CD4-positive, CD25-positive, alpha-beta regulatory T cell (primary cell): ENCODE measurements around the gene CCDC38. TPM values are rescaled to one million over a fixed set of nuclear protein-coding genes. Genes with fewer than 3 reads are reported as not detected.

Source experiments
- ATAC-seq, 2 donors: fragments of 150-1000 bp; cut with Tn5 transposase; one replicate each; pipeline ENCODE4 v1.10.0; 2021; ENCODE audit warnings: low read depth in 2 of 2, moderate number of reproducible peaks in 2 of 2, moderate library complexity in 1 of 2
- DNase-seq, 3 donors: peaks; one replicate each; pipeline versions ENCODE4 v3.0.0 to v3.0.0-alpha.2; 2012 to 2022; ENCODE audit warnings: mixed read lengths in 1 of 3
- H3K27ac ChIP-seq: one replicate; pipeline ENCODE4 v1.7.0; 2013; ENCODE audit warnings: mild to moderate bottlenecking, low read length; ENCODE audit not compliant: insufficient read depth, poor library complexity, severe bottlenecking
- H3K27me3 ChIP-seq: one replicate; pipeline ENCODE4 v1.7.0; 2013; ENCODE audit warnings: low read length; ENCODE audit not compliant: control insufficient read depth, insufficient read depth
- H3K36me3 ChIP-seq: one replicate; pipeline ENCODE4 v1.7.0; 2013; ENCODE audit warnings: mild to moderate bottlenecking, low read length, moderate library complexity; ENCODE audit not compliant: control insufficient read depth, insufficient read depth
- H3K4me1 ChIP-seq: 2 replicates; pipeline ENCODE4 v1.7.0; 2013; ENCODE audit warnings: mild to moderate bottlenecking, low read length; ENCODE audit not compliant: insufficient read depth, control insufficient read depth, poor library complexity, severe bottlenecking
- H3K4me3 ChIP-seq: one replicate; pipeline ENCODE4 v1.7.0; 2013; ENCODE audit warnings: low read depth, mild to moderate bottlenecking, low read length, moderate library complexity
- H3K9me3 ChIP-seq, 2 experiments: 1 replicate in 1 of 2; 2 replicates in 1 of 2; pipeline ENCODE4 v1.7.0; 2013; ENCODE audit warnings: low read length in 2 of 2, mild to moderate bottlenecking in 1 of 2, moderate library complexity in 1 of 2; ENCODE audit not compliant: control insufficient read depth in 2 of 2
- H3K27ac Mint-ChIP-seq, 3 donors: one replicate each; pipeline ENCODE4 v1.8.0; 2020 to 2022; ENCODE audit warnings: mild to moderate bottlenecking in 3 of 3, mixed read lengths in 3 of 3, moderate library complexity in 2 of 3
- H3K27me3 Mint-ChIP-seq: one replicate; pipeline ENCODE4 v1.8.0; 2022; ENCODE audit warnings: mild to moderate bottlenecking, mixed read lengths
- H3K36me3 Mint-ChIP-seq: one replicate; pipeline ENCODE4 v1.8.0; 2020; ENCODE audit warnings: mixed read lengths
- H3K4me1 Mint-ChIP-seq, 4 donors: one replicate each; pipeline ENCODE4 v1.8.0; 2020 to 2022; ENCODE audit warnings: mixed read lengths in 4 of 4, mild to moderate bottlenecking in 1 of 4
- H3K4me3 Mint-ChIP-seq, 4 donors: one replicate each; pipeline ENCODE4 v1.8.0; 2020 to 2022; ENCODE audit warnings: mild to moderate bottlenecking in 4 of 4, mixed read lengths in 4 of 4, moderate library complexity in 3 of 4
- H3K9me3 Mint-ChIP-seq, 7 donors: one replicate each; pipeline ENCODE4 v1.8.0; 2020 to 2022; ENCODE audit warnings: mixed read lengths in 7 of 7, mild to moderate bottlenecking in 3 of 7, moderate library complexity in 2 of 7
- polyA plus RNA-seq, 4 donors: library from polyadenylated mRNA; unstranded; fragments of 300-500 nt; fragmentation: Illumina TruSeq; gene quantifications; one replicate each; pipeline ENCODE4 v1.2.3, GENCODE V29; 2021
- total RNA-seq: library from RNA; stranded (reverse); gene quantifications from one replicate; pipeline ENCODE4 v1.2.3, GENCODE V29; 2022

The CCDC38 gene
- total and polyA plus RNA-seq, 5 donors from 2014 or later = not detected

DNA sequence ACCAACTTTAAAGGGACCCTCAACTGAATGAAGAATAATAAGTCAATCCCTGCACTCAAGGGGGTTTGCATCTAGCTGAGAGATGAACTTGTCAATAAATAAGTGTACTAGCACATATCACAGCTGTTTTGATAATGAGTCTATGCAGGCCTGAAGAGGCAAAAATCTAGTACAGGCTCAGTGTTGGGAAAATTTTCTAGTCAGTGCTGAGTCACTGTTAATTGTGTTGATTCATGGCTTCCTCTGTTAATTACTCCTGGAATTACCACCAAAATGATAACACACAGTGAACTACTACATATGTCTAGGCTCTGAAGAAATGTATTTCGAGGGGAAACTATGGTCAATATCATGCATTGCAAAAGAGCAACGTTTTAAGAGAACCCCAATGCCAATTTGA lies 64.8 kb downstream of the CCDC38 start:
- no peak overlapping the region for H3K27ac ChIP-seq
- DNase-seq (no peak), ATAC-seq (no peak)
- Mint-ChIP-seq H3K4me3 (no peak overlapping the region), H3K36me3 (peaks cover 21% of the 10 kb centered on the region), H3K9me3 (no peaks in the 10 kb centered on the region), H3K4me1 (peaks cover 0 to 2% (median 0%) of the 10 kb centered on the region in 4 donors), H3K27ac (no peak overlapping the region), H3K27me3 (no peaks in the 10 kb centered on the region)
- no peaks in the 10 kb centered on the region for H3K9me3 ChIP-seq
- no peaks in the 10 kb centered on the region for H3K4me1 ChIP-seq
- H3K4me3 ChIP-seq = no peak overlapping the region
- H3K27me3 ChIP-seq = no peaks in the 10 kb centered on the region
- peaks cover 3% of the 10 kb centered on the region for H3K36me3 ChIP-seq

DNA sequence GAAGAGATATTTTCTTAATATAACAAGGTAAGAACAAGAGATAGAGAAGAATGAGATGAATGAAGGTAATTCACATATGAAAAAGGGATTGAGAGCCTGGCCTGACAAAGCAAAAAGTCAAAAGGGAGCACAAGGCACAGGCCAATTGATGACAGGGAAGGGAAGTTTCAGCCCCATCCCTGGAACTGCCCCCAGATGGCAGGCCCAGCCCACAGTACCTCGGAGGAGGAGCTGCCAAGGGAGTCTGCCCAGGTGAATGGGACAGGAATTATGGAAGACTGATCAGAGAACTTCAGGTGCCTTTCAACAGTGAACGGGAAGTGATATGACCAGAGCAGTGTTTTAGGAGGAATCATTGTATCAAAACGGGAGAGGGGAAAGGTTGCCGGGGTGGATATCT lies 68.0 kb downstream of the CCDC38 start:
- H3K4me1 ChIP-seq = no peaks in the 10 kb centered on the region
- no peak overlapping the region for H3K27ac ChIP-seq
- H3K36me3 ChIP-seq = peaks cover 10% of the 10 kb centered on the region
- Mint-ChIP-seq H3K4me3 (no peak overlapping the region), H3K36me3 (peaks cover 35% of the 10 kb centered on the region), H3K27ac (no peak overlapping the region), H3K27me3 (no peaks in the 10 kb centered on the region), H3K9me3 (no peaks in the 10 kb centered on the region), H3K4me1 (peaks cover 0 to 5% (median under 1%) of the 10 kb centered on the region in 4 donors)
- DNase-seq = no peak
- H3K27me3 ChIP-seq = no peaks in the 10 kb centered on the region
- H3K9me3 ChIP-seq = no peaks in the 10 kb centered on the region
- H3K4me3 ChIP-seq = no peak overlapping the region
- ATAC-seq = no peak

DNA sequence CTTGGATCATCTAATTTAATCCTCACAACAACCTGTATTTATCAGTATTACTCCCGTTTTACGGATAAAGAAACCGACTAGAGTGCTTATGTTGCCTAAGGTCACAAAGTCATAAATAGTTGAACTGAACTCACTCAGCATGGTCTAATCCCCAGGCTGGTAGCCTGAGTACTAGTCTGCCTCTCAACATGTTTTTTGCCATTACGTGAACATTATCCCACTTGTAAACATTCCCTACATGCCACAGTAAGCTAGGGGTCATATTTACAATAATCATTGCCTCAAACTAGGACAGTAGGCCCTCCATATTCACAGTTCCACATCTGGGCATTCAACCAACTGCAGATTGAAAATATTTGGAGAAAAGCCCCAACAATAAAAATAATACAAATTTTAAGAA lies 71.5 kb downstream of the CCDC38 start:
- H3K36me3 ChIP-seq = peaks cover 37% of the 10 kb centered on the region
- H3K27ac ChIP-seq = no peak overlapping the region
- H3K4me3 Mint-ChIP-seq = no peak overlapping the region
- no peak for ATAC-seq
- no peaks in the 10 kb centered on the region for H3K9me3 ChIP-seq
- DNase-seq = no peak
- H3K36me3 Mint-ChIP-seq = peaks cover 48% of the 10 kb centered on the region
- peaks cover 0 to 7% (median 5%) of the 10 kb centered on the region in 4 donors for H3K4me1 Mint-ChIP-seq
- no peaks in the 10 kb centered on the region for H3K27me3 ChIP-seq
- no peaks in the 10 kb centered on the region for H3K4me1 ChIP-seq
- H3K4me3 ChIP-seq = no peak overlapping the region
- no peaks in the 10 kb centered on the region for H3K27me3 Mint-ChIP-seq
- H3K9me3 Mint-ChIP-seq = no peaks in the 10 kb centered on the region
- H3K27ac Mint-ChIP-seq = no peak overlapping the region

DNA sequence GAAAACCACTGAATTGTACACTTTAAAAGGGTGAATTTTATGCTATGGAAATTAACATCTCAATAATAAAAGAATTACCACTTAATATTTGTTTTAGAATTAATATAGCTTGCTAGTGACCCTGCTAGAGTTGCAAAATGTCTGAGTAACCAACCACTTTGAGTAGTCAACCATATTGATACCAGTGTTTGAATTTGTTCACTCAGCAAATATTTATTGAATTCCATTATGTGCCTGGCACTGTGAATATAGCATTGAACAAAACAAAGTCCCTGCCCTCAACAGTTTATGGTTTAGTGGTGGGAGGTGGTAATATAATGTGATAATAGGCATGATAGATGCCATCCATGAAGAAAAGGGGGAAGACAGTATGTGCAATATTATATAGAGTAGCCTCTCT lies 79.1 kb downstream of the CCDC38 start:
- Histone ChIP-seq H3K4me1 (peaks cover 19% of the 10 kb centered on the region), H3K27ac (no peak overlapping the region), H3K27me3 (no peaks in the 10 kb centered on the region), H3K4me3 (no peak overlapping the region), H3K9me3 (no peaks in the 10 kb centered on the region), H3K36me3 (peaks cover 56% of the 10 kb centered on the region)
- Mint-ChIP-seq H3K36me3 (peaks cover 35% of the 10 kb centered on the region), H3K4me3 (peak overlapping the region in 1 of 4 donors; percentile 24), H3K4me1 (peaks cover 12 to 23% (median 20%) of the 10 kb centered on the region in 4 donors), H3K9me3 (no peaks in the 10 kb centered on the region), H3K27me3 (no peaks in the 10 kb centered on the region), H3K27ac (peak overlapping the region in 1 of 3 donors; percentile 66)
- DNase-seq = no peak
- no peak for ATAC-seq

DNA sequence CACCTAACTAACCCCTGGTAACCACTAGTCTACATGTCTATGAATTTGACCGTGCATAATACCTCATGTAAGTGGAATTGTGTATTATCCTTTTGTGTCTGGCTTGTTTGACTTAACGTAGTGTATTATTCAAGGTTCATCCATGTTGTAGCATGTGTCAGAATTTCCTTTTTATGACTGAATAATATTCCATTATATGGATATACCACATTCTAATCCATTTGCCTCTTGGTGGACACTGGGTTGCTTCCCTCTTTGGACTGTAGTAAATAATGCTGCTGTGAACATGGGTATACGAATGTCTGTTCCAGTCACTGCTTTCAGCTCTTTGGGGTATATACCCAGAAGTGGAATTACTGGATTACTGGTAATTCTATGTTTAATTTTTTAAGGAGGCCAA lies 80.4 kb downstream of the CCDC38 start:
- H3K9me3 ChIP-seq = no peaks in the 10 kb centered on the region
- Mint-ChIP-seq H3K27me3 (peaks cover 5% of the 10 kb centered on the region), H3K4me3 (no peak overlapping the region), H3K27ac (no peak overlapping the region), H3K9me3 (no peaks in the 10 kb centered on the region), H3K36me3 (peaks cover 32% of the 10 kb centered on the region), H3K4me1 (peaks cover 12 to 23% (median 20%) of the 10 kb centered on the region in 4 donors)
- H3K36me3 ChIP-seq = peaks cover 47% of the 10 kb centered on the region
- H3K27ac ChIP-seq = no peak overlapping the region
- DNase-seq (no peak), ATAC-seq (no peak)
- H3K4me3 ChIP-seq = no peak overlapping the region
- peaks cover 26% of the 10 kb centered on the region for H3K4me1 ChIP-seq
- no peaks in the 10 kb centered on the region for H3K27me3 ChIP-seq

DNA sequence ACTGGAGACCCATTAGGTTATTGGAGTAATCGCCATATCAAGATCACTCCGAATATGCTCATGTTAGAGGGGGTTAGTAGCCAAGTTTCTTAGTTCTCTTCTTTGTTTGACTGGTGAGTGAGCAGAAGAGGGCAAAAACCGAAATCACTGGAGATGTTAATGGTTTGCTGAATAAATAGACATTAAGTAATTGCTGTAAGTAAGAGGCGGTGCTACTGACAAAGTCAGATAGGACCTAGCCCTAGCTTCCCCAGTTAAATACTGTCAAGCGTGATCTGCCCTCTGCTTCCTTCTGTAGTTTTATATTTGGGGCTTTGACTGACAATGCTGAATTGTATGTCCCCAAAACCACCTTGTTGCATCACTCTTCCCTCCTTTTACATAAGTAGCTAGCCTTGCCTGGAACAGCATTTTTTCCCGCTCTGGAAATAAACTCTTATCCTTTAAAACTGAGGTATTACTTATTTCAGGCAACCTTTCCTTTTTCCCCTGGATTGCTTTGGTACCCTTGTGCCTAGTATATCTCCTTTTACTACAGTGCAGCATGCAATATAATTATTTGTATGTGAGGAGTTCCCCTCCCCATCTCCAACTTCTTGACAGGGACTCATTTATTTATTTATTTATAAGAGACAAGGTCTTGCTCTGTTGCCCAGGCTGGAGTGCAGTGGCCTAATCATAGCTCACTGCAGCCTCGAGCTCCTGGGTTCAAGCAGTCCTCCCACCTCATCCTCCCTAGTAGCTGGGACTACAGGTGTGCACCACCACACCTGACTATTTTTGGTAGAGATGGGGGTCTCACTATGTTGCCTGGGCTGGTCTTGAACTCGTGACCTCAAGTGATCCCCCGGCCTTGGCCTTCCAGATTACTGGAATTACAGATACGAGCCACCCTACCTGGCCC lies 82.2 kb downstream of the CCDC38 start:
- ATAC-seq (no peak), DNase-seq (no peak)
- Mint-ChIP-seq H3K9me3 (no peaks in the 10 kb centered on the region), H3K4me3 (peak overlapping the region in 2 of 4 donors; percentile 58 to 86), H3K4me1 (peaks cover 10 to 23% (median 20%) of the 10 kb centered on the region in 4 donors), H3K36me3 (peaks cover 28% of the 10 kb centered on the region), H3K27me3 (peaks cover 14% of the 10 kb centered on the region), H3K27ac (no peak overlapping the region)
- Histone ChIP-seq H3K27ac (no peak overlapping the region), H3K4me3 (peak overlapping the region; percentile 96), H3K27me3 (no peaks in the 10 kb centered on the region), H3K4me1 (peaks cover 26% of the 10 kb centered on the region), H3K36me3 (peaks cover 36% of the 10 kb centered on the region), H3K9me3 (no peaks in the 10 kb centered on the region)

DNA sequence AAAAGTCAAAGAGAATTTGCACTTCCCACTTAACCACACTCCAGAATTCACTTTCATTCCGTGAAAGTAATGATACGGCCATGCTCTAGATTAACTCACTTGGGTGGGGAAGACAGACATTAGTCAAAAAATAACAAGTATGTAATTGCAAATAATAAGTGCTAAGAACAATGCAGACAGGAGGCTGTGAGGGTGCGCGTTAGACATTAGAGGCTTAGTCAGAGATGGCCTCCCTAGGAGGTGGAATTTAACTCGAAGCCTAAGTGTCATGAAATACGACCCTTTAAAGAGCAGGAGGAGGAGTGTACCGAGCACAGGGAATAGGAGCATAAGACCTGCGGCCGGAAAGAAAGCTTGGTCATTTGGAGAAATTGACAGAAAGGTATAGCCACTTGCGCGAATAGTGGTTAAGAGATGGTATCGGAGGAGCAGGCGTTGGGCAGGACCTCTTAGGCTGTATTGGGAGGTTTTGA lies 83.0 kb downstream of the CCDC38 start:
- peak overlapping the region; percentile 96 for H3K4me3 ChIP-seq

More for the DNA sequence above, 83.0 kb downstream of the CCDC38 start:
- no peak overlapping the region for H3K4me3 Mint-ChIP-seq
- Histone ChIP-seq H3K4me1 (peaks cover 26% of the 10 kb centered on the region), H3K27ac (peak overlapping the region; percentile 87), H3K27me3 (no peaks in the 10 kb centered on the region), H3K9me3 (no peaks in the 10 kb centered on the region), H3K36me3 (peaks cover 30% of the 10 kb centered on the region)
- no peak for DNase-seq
- H3K4me1 Mint-ChIP-seq = peaks cover 4 to 21% (median 18%) of the 10 kb centered on the region in 4 donors
- H3K27me3 Mint-ChIP-seq = peaks cover 21% of the 10 kb centered on the region
- H3K9me3 Mint-ChIP-seq = no peaks in the 10 kb centered on the region
- no peak for ATAC-seq
- H3K36me3 Mint-ChIP-seq = peaks cover 26% of the 10 kb centered on the region
- H3K27ac Mint-ChIP-seq = no peak overlapping the region
